ENCODE results near the gene CYTH4.
"Not testable (repeated sequence)": the region's sequence is repeated elsewhere in the genome, so short reads cannot be mapped to it uniquely, and the experiment has no call there.

CYTH4 gene

GRCh38 chr22:37282385-37282677 lies at the start of gene CYTH4:
TSS of gene CYTH4 (plus strand) at chr22:37282508. CDS start at chr22:37282570, 62 bp downstream.
- DNase-seq (ENCODE audit: low read depth in 2 of 2): no peak

- DNase-seq (ENCODE audit: low read depth in 2 of 2): not testable (repeated sequence)
These were observed 48.9 kb upstream of the CYTH4 start for GRCh38 chr22:37233371-37233750.

- no peak for DNase-seq (ENCODE audit: low read depth in 2 of 2)
These were observed 48.3 kb upstream of the CYTH4 start for GRCh38 chr22:37233751-37234631.

GRCh38 chr22:37234736-37235711 lies 47.3 kb upstream of the CYTH4 start:
- no peak for DNase-seq (ENCODE audit: low read depth in 2 of 2)

GRCh38 chr22:37235897-37236607 lies 46.3 kb upstream of the CYTH4 start:
- DNase-seq (ENCODE audit: low read depth in 2 of 2): no peak

- no peak for DNase-seq (ENCODE audit: low read depth in 2 of 2)
These were observed 44.7 kb upstream of the CYTH4 start for GRCh38 chr22:37237371-37238268.

- no peak for DNase-seq (ENCODE audit: low read depth in 2 of 2)
These were observed 42.7 kb upstream of the CYTH4 start for GRCh38 chr22:37239336-37240239.

- no peak for DNase-seq (ENCODE audit: low read depth in 2 of 2)
These were observed 41.9 kb upstream of the CYTH4 start for GRCh38 chr22:37240240-37240940.

GRCh38 chr22:37240941-37241320 lies 41.4 kb upstream of the CYTH4 start:
- no peak for DNase-seq (ENCODE audit: low read depth in 2 of 2)

- no peak for DNase-seq (ENCODE audit: low read depth in 2 of 2)
These were observed 40.8 kb upstream of the CYTH4 start for GRCh38 chr22:37241351-37242142.

GRCh38 chr22:37242395-37242918 lies 39.9 kb upstream of the CYTH4 start:
- no peak for DNase-seq (ENCODE audit: low read depth in 2 of 2)

- no peak for DNase-seq (ENCODE audit: low read depth in 2 of 2)
These were observed 38.8 kb upstream of the CYTH4 start for GRCh38 chr22:37243402-37244113.

- DNase-seq (ENCODE audit: low read depth in 2 of 2): no peak
These were observed 38.0 kb upstream of the CYTH4 start, which contains the start of gene RAC2 for GRCh38 chr22:37244114-37244921. TSS of gene RAC2 (minus strand) at chr22:37244269. CDS start at chr22:37244148, 121 bp downstream.

- no peak for DNase-seq (ENCODE audit: low read depth in 2 of 2)
These were observed 37.2 kb upstream of the CYTH4 start for GRCh38 chr22:37244922-37245722.

GRCh38 chr22:37245740-37246139 lies 36.6 kb upstream of the CYTH4 start:
- DNase-seq (ENCODE audit: low read depth in 2 of 2): no peak

- no peak for DNase-seq (ENCODE audit: low read depth in 2 of 2)
These were observed 34.1 kb upstream of the CYTH4 start for GRCh38 chr22:37248251-37248650.
